HG03159 (cell line): ENCODE data around the gene ZNF892.
"Not testable (repeated sequence)": the region's sequence is repeated elsewhere in the genome, so short reads cannot be mapped to it uniquely, and the experiment has no call there.

ENCODE experiments used
- ATAC-seq: cut with Tn5 transposase; IDR thresholded peaks from one replicate; pipeline ENCODE4 v1.9.1; 2021; ENCODE audit warnings: mild to moderate bottlenecking, moderate library complexity; ENCODE audit not compliant: unreplicated experiment

Gene ZNF892

DNA sequence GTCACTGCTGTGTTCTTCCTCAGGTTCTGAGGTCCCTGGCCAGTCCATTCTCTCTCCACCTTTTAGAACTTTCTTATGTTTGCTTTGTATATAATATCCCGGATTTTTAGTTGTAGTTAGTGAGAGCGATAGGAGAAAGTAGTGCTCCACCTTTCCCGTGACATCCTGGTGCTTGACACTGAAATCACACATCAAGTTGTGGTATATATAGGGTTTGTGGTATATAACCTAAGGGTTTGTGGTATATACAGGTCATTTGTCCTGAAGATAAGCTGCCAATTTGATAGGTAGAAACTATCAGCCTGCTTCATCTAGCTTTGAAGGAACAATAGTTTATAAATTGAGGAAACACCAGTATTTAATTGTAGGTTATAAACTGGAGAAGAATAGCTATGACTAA, 13.1 kb downstream of the ZNF892 start:
- ATAC-seq: no peak

DNA sequence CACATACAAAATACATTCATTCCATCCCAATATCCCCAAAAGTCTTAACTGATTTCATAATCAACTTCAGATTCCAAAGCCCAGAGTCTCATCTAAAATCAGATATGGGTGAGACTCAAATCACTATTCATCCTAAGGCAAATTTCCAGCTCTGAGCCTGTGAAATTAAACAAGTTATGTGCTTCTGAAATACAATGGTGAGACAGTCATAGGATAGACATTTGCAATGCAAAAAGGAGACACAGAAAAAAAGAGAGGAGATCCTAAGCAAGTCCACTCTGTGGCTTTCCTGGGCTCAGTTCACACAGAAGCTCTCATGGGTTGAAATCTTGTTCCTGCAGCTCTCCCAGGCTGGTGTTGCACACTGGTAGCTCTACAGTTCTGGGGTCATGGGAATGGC, 18.3 kb downstream of the ZNF892 start:
- no peak for ATAC-seq

- no peak for ATAC-seq
Measured at GRCh38 chr2:95231723-95232122, 24.4 kb downstream of the ZNF892 start.

- ATAC-seq: no peak
Measured at GRCh38 chr2:95232232-95232631, 24.9 kb downstream of the ZNF892 start.

DNA sequence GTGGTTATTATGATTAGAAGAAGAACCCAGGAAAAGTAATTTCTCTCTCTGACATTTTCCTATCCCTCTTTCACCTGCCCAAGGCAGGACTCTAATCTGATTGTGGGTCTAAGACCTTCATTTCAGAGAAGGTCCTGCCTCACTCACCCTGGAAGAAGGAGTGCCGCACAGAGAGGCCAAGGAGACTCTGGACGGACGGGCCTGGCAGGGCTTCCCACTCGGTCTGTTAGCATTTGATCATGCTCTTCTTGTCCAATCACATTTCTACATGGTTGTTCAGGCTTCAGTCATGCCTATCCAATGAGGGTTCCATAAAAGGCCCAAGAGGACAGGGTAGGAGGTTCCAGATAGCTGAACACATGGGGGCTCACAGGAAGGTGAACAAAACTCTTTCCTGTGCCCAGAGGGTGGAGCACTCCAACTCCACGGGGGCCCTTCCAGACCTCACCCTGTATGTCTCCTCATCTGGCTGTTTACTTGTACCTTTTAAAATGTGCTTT, 27.0 kb downstream of the ZNF892 start:
- no peak for ATAC-seq

DNA sequence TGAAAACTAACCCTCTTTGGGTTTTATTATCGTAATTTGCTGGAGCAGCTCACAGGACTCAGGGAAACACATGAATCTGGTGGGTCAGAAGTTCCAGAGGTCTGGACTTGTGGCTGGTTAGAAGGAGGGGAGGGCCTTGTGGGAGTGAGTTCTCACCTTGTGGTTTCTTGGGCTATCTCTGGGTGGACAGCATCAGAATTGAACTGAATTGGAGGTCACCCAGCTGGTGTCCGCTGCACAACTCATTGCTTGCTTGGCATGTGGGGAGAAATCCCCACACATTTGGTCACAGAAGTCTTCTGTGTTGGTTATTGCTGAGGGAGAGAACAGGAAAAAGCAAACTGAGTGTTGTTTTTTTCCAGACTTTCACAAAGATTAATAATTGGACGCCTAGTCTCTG, 27.5 kb downstream of the ZNF892 start:
- no peak for ATAC-seq

DNA sequence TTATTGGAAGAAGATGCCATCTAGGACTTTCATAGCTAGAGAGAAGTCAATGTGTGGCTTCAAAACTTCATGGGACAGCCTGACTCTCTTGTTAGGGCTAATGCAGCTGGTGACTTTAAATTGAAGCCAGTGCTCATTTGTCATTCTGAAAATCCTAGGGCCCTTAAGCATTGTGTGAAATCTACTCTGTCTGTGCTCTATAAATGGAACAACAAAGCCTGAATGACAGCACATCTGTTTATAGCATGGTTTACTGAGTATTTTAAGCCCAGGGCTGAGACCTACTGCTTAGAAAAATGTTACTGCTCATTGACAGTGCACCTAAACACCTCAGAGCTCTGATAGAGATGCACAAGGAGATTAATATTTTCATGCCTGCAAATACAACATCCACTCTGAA, 30.8 kb downstream of the ZNF892 start:
- no peak for ATAC-seq

- no peak for ATAC-seq
Measured at GRCh38 chr2:95240091-95240490, 32.8 kb downstream of the ZNF892 start.

DNA sequence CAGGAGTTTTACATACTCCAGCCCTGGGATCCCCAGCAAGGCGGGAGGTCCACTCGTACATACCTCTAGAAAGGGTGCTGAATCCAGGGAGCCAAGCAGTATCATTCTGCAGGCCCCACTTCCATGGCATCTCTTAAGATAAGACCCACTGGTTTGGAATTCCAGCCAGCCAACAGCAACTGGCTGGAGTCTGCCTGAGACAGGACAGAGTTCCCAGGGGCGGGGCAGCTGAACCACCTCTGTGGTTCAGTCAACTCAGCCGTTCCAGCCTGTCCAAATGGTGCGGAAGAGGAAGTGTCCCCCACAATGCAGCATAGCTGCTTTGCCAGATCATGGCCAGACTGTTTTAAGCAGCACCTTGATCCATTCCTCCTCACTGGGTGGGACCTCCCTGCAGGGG, 33.2 kb downstream of the ZNF892 start:
- no peak for ATAC-seq

GRCh38 chr2:95242084-95242483, 34.8 kb downstream of the ZNF892 start:
- not testable (repeated sequence) for ATAC-seq
